NAMALWA (cell line): ENCODE results near the gene CPLX3.

ENCODE experiments used
- DNase-seq: peaks from one replicate; pipeline ENCODE4 v3.0.0-alpha.2; 2015; ENCODE audit warnings: low spot score

Gene CPLX3

DNA sequence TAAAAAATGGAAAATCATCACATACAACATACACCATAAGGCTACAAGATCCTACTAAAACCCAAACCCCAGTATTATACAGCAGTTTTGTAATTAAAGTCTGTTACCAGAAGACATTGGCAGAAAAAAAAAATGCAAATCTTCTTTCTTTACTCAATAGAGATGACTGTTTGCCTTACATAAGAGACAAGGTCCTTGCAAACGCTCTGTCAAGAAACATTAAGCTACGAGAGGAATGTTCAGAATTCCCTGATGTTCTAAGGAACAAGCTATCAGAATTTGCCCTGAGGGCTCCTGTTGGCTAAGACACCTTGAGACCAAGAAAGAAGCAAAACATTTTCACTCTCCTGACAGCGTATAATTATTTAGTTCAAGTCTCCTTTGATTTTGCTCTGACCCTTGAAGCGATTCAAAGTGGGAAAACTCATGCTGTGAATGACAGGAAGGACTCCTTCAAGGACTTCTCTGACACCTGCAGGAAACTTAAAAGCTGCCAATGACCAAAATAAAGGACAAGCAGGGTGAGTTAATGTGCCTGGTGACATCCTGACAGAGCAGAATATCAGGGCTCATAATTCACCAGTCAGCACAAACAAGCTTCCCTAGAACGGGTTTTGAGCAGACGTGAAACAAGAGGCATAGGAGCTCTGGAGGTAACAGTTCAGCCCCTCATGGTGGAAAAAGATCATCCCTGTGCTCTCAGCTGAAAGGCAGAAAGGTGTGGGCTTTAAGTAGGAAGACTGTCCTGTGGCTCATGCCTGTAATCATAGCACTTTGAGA is 44.2 kb downstream of the CPLX3 start:
- no peak for DNase-seq

GRCh38 chr15:74872702-74873035 is 46.2 kb downstream of the CPLX3 start:
- DNase-seq, result no peak

DNA sequence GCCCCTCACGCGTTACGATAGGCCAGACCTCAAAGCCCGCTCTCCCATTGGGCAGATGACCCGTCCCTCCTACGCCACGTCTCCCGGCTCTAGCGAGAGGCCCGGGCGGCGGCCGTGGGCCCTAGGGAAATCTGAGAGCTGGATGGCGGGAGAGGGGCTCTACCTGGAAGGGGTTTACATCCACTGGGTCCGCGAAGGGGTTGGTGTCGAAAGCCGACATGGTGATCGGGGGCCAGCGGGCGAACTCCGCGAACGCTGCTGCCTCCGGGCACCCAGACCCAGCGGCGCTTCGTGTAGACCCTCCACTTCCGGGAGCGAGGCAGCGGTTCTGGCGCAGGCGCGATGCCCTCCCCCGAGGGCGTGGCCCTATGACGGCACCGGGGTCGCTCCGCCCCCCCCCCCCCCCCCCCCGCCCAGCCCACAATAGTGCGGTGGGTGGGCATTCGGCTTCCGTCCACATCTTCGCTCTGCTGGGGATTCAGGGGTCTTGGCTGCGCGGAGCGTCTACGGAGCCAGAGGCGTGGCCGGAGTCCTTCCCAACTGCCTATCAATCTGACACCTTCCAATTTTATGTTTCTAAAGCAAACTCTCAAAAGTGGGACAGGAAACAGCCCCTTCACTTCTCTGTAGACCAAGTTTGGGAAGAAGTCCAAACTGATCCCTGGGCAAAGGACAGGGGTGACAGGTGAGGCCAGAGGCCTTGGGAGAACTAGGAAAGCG is 46.8 kb downstream of the CPLX3 start, which contains the start of gene SCAMP2:
TSS of gene SCAMP2 (minus strand) at position 330 of the 720 bp plus-strand sequence. CDS start at position 220, 110 bp downstream.
- DNase-seq, result peak; percentile 96

- DNase-seq, result peak; percentile 55
Observed at GRCh38 chr15:74873756-74874424, 47.5 kb downstream of the CPLX3 start.

DNA sequence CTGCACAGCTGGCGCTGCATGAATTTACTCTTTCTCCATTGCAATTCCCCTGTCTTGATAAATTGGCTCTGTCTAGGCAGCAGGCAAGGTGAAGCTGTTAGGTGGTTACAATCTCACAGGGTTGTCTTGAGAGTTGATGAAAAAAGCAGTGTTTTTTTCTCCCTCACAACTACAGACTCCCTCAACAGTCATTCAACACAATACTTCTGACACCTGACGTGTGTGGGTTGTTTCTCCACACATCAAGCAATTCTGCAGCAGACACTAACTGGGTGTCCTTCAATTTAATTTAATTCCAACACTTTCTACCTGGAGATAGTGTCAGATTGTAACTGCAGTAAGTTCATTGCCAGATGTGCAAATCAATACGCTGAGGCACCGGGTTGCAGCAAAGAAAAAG is 51.8 kb downstream of the CPLX3 start:
- DNase-seq, result no peak
